Neural progenitor cell (in vitro differentiated cells): ENCODE measurements around the gene KCNJ15. TPM values are rescaled to one million over a fixed set of nuclear protein-coding genes. Genes with fewer than 3 reads are reported as not detected.

Experiments
- DNase-seq: peaks from one replicate; pipeline ENCODE4 v3.0.0-alpha.2; 2016; ENCODE audit warnings: low spot score
- H2AFZ ChIP-seq: fragments of 200-600 bp; sonication (generic); replicated peaks from 2 replicates; pipeline ENCODE4 v1.6.1; 2016; ENCODE audit warnings: antibody characterized with exemption
- H3F3A ChIP-seq: fragments of 200-600 bp; sonication (generic); 2 replicates; pipeline ENCODE4 v1.6.1; 2016; ENCODE audit warnings: antibody characterized with exemption, low read depth
- H3K27ac ChIP-seq: fragments of 200-600 bp; sonication (generic); 2 replicates; pipeline ENCODE4 v1.5.1; 2016; ENCODE audit warnings: mild to moderate bottlenecking
- H3K27me3 ChIP-seq: fragments of 200-600 bp; sonication (generic); 2 replicates; pipeline ENCODE4 v1.6.1; 2016; ENCODE audit warnings: mild to moderate bottlenecking, moderate library complexity
- H3K36me3 ChIP-seq: fragments of 200-600 bp; sonication (generic); 2 replicates; pipeline ENCODE4 v1.5.1; 2016
- H3K4me1 ChIP-seq: fragments of 200-600 bp; sonication (generic); 2 replicates; pipeline ENCODE4 v1.6.1; 2016; ENCODE audit warnings: mixed run types
- H3K4me2 ChIP-seq: fragments of 200-600 bp; sonication (generic); 2 replicates; pipeline ENCODE4 v1.6.1; 2016
- H3K4me3 ChIP-seq: fragments of 200-600 bp; sonication (generic); 2 replicates; pipeline ENCODE4 v1.5.1; 2016
- H3K79me2 ChIP-seq: fragments of 200-600 bp; sonication (generic); 2 replicates; pipeline ENCODE4 v1.6.1; 2016; ENCODE audit warnings: low read depth
- H3K9ac ChIP-seq: fragments of 200-600 bp; sonication (generic); 2 replicates; pipeline ENCODE4 v1.6.1; 2016
- H3K9me3 ChIP-seq: fragments of 200-600 bp; sonication (generic); 2 replicates; pipeline ENCODE4 v1.5.1; 2016; ENCODE audit warnings: low read depth
- H4K20me1 ChIP-seq: fragments of 200-600 bp; sonication (generic); 2 replicates; pipeline ENCODE4 v1.6.1; 2016; ENCODE audit warnings: low read depth
- H3K27ac Mint-ChIP-seq: 3 replicates; pipeline ENCODE4 v1.8.0; 2021; ENCODE audit warnings: mixed read lengths
- H3K27me3 Mint-ChIP-seq: 2 replicates; pipeline ENCODE4 v1.8.0; 2022; ENCODE audit warnings: low read depth, mild to moderate bottlenecking, inconsistent platforms, moderate library complexity, mixed read lengths; ENCODE audit not compliant: insufficient read depth
- H3K36me3 Mint-ChIP-seq: 3 replicates; pipeline ENCODE4 v1.8.0; 2021; ENCODE audit warnings: mixed read lengths
- H3K4me1 Mint-ChIP-seq: 3 replicates; pipeline ENCODE4 v1.8.0; 2021; ENCODE audit warnings: mixed read lengths
- H3K4me3 Mint-ChIP-seq: 3 replicates; pipeline ENCODE4 v1.8.0; 2021; ENCODE audit warnings: mild to moderate bottlenecking, moderate library complexity, mixed read lengths
- H3K9me3 Mint-ChIP-seq: 3 replicates; pipeline ENCODE4 v1.8.0; 2020; ENCODE audit warnings: mixed read lengths
- CTCF ChIP-seq: fragments of 200-600 bp; sonication (generic); IDR thresholded peaks from 2 replicates; pipeline ENCODE4 v1.5.1; 2017; ENCODE audit warnings: antibody characterized with exemption, mild to moderate bottlenecking
- EZH2 ChIP-seq: fragments of 200-600 bp; sonication (generic); IDR thresholded peaks from 2 replicates; pipeline ENCODE4 v1.6.1; 2017; ENCODE audit warnings: antibody characterized with exemption, mild to moderate bottlenecking, moderate library complexity
- EZH2phosphoT487 ChIP-seq: fragments of 200-600 bp; sonication (generic); IDR thresholded peaks from 2 replicates; pipeline ENCODE4 v1.6.1; 2017; ENCODE audit warnings: antibody characterized with exemption
- total RNA-seq: library from RNA; depleted of rRNA; stranded (reverse); fragments of >200 nt; gene quantifications from 2 replicates; pipeline ENCODE4 v1.2.3, GENCODE V29; 2015; ENCODE audit warnings: low replicate concordance

The KCNJ15 gene
- total RNA-seq, 1 donor from 2014 or later: not detected

GRCh38 chr21:38240129-38240528 is 16.7 kb upstream of the KCNJ15 start:
- Histone ChIP-seq H4K20me1 (no peaks in the 10 kb centered on the region), H3K4me1 (no peaks in the 10 kb centered on the region), H3K9ac (no peak overlapping the region), H3K4me2 (no peak overlapping the region), H3F3A (no peaks in the 10 kb centered on the region), H3K27ac (no peak overlapping the region), H3K4me3 (no peak overlapping the region), H3K36me3 (no peaks in the 10 kb centered on the region), H3K79me2 (no peaks in the 10 kb centered on the region), H2AFZ (no peak overlapping the region), H3K27me3 (no peaks in the 10 kb centered on the region), H3K9me3 (no peaks in the 10 kb centered on the region)
- TF ChIP-seq CTCF (no peak), EZH2phosphoT487 (no peak), EZH2 (no peak)
- Mint-ChIP-seq H3K4me1 (no peaks in the 10 kb centered on the region), H3K9me3 (no peaks in the 10 kb centered on the region), H3K4me3 (no peak overlapping the region), H3K27ac (no peak overlapping the region), H3K27me3 (peaks cover 5% of the 10 kb centered on the region), H3K36me3 (no peaks in the 10 kb centered on the region)
- DNase-seq: no peak

- no peaks in the 10 kb centered on the region for H3K9me3 Mint-ChIP-seq
- H3K4me3 Mint-ChIP-seq: no peak overlapping the region
- H3K79me2 ChIP-seq: no peaks in the 10 kb centered on the region
- H3K4me3 ChIP-seq: no peak overlapping the region
- H3K27me3 ChIP-seq: no peaks in the 10 kb centered on the region
- no peak for TF ChIP-seq EZH2phosphoT487
- no peak for TF ChIP-seq EZH2
- TF ChIP-seq CTCF: no peak
- no peaks in the 10 kb centered on the region for H3K4me1 ChIP-seq
- no peak overlapping the region for H3K27ac ChIP-seq
- H3K9ac ChIP-seq: no peak overlapping the region
- H3K9me3 ChIP-seq: no peaks in the 10 kb centered on the region
- no peak for DNase-seq
- H4K20me1 ChIP-seq: no peaks in the 10 kb centered on the region
- no peaks in the 10 kb centered on the region for H3K4me1 Mint-ChIP-seq
- H2AFZ ChIP-seq: no peak overlapping the region
- H3F3A ChIP-seq: no peaks in the 10 kb centered on the region
- H3K27me3 Mint-ChIP-seq: peaks cover 5% of the 10 kb centered on the region
- no peak overlapping the region for H3K4me2 ChIP-seq
- no peak overlapping the region for H3K27ac Mint-ChIP-seq
- H3K36me3 Mint-ChIP-seq: no peaks in the 10 kb centered on the region
- H3K36me3 ChIP-seq: no peaks in the 10 kb centered on the region
These were observed 15.6 kb upstream of the KCNJ15 start for GRCh38 chr21:38241029-38241740.

- H3K4me3 ChIP-seq: no peak overlapping the region
- H3K36me3 ChIP-seq: no peaks in the 10 kb centered on the region
- H3K4me1 Mint-ChIP-seq: no peaks in the 10 kb centered on the region
- no peaks in the 10 kb centered on the region for H3K4me1 ChIP-seq
- no peaks in the 10 kb centered on the region for H3K27me3 ChIP-seq
- no peak overlapping the region for H3K4me3 Mint-ChIP-seq
- H3K4me2 ChIP-seq: no peak overlapping the region
- H3K9ac ChIP-seq: no peak overlapping the region
- H3K9me3 ChIP-seq: no peaks in the 10 kb centered on the region
- H3K27ac Mint-ChIP-seq: no peak overlapping the region
- no peaks in the 10 kb centered on the region for H3K9me3 Mint-ChIP-seq
- no peak overlapping the region for H2AFZ ChIP-seq
- no peak overlapping the region for H3K27ac ChIP-seq
- H3K79me2 ChIP-seq: no peaks in the 10 kb centered on the region
- TF ChIP-seq CTCF (no peak), EZH2 (no peak), EZH2phosphoT487 (no peak)
- no peak for DNase-seq
- H3K36me3 Mint-ChIP-seq: no peaks in the 10 kb centered on the region
- peaks cover 2% of the 10 kb centered on the region for H3K27me3 Mint-ChIP-seq
- no peaks in the 10 kb centered on the region for H3F3A ChIP-seq
- H4K20me1 ChIP-seq: no peaks in the 10 kb centered on the region
These were observed 14.7 kb upstream of the KCNJ15 start for GRCh38 chr21:38242061-38242460.
